IPS DF 19.7 (cell line): ENCODE data around the gene TNFRSF19.

Source experiments
- DNase-seq: peaks from one replicate; pipeline ENCODE4 v3.0.0-alpha.2; 2013; ENCODE audit warnings: low read depth, low spot score

The TNFRSF19 gene

DNA sequence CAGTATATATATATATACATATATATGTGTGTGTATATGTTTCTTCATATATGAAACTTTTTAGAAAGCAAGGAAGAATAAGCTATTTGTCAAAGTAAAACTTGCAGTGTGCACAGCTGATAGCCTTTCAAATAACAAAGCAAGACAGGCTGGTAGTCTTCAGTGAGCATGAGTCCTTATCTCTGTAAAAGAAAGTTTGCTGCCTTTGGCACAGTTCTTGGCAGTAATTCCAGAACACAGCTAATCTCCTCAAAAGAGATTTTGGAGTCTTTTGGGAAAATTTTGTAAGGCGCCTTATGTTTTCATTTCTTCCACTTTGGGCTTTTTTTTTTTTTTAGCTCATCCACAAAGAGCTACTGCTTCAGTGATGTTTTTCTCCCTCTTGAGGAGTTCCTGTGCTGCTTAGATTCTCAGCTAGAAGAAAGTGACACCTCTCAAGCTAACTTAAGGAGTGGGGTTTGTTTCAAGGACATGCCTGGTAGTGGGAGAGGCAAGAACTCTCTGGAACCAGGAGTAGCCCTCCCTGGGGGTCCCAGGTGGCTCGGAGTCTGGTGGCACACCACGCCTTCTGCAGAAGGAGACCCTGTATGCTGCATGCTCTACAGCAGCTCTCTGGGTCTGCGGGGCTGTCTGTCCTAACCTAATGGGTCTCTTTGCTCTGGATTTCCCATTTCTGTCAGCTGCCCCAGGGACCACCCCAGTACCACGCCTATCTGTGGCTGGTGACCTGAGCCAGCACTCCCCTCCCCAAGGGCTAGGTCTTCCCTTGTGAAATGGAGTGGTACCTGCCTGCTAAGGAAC lies 58.8 kb downstream of the TNFRSF19 start:
- DNase-seq, result no peak

DNA sequence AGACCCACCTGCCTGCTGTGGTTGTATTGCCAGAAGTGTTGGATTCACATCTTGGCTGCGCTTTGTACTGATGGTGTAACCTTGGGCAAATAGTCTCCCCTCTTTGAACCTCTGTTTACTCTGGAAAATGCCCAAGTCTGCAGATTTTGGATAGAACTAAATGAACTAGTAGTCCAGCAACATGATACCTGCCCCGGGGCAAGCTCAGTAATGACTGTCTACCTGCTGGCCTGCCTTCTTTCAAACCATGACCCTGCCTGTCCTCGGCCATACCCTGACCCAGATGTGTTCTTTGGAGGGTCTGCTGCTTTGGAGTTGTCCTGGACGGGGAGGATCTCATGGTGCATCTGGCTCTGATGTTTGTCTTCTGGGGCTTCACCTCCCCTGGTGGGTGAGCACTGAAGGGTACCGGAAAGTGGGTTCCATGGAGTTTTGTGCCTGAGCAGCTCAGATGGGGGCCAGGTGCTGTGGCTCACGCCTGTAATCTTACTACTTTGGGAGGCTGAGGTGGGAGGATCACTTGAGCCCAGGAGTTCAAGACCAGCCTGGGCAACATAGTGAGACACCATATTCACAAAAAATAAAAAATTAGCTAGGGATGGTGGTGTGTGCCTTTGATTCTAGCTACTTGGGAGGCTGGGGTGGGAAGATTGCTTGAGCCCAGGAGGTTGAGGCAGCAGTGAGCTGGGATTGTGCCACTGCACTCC lies 59.5 kb downstream of the TNFRSF19 start:
- no peak for DNase-seq

DNA sequence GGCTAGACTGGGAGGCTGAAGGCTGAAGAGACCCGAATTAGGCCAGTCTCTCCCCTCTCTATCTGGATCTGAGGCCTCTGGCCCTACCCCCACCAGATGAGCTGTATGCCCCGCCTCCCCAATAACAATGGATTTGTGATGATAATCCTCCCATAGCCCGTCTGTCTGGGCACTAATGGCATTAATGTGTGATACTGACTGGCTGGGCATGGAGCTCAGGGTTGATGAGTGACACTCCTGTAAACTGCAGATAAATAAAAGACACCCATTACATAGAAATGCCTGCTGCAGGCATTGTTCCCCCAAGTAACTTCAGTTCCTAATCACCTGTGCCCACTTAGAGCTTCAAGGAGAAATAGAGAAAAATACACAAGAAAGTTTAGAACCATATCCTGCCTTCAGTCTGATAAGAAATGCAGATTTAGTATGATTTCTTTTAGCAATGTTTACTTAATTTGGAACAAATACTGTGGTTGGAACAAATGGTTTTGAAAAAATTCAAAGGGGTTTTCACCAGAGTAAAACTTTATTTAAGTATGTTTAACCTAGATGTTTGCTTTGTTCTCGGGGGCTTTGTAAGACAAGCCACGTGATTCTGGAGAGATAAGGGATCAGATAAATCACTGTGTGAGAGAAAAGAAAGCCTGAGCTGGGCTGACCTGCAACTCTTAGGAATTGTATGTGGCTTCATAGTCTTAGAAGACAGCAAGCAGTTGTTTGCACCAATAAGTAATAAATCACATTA lies 60.3 kb downstream of the TNFRSF19 start:
- DNase-seq, result no peak

DNA sequence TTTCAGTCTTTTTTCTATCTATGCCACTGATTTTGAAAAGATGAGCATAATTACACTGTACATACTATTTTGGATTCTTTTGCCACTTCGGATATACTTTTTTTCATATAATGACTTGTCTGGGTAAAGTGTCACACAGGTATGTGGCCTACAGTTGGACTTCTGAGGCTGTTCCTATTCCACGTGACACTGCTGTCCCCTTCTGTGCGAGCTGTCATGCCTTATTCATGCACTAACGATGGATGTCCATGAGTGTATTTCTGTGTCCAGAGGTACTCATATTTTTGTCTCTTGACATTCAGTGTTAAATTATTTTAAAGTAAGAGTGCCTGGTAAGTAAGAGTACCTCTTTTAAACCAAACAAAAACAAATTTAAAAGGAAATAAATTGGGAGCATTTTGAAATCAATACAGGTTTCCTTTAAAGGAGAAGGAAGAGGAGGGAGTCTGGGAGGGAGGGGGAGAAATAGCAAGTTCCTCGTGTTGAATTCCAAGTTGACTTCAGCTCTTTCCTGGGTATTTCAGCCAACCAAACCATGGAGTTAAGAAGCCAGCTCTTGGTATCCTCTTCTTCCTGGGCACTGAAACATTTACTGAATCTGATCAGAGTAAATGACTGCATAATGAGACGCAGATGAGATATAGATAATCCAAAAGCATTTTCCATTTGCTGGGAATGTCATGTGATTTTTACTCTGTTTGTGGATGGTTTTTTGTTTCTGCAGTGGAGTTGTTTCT lies 61.3 kb downstream of the TNFRSF19 start:
- DNase-seq, result no peak

DNA sequence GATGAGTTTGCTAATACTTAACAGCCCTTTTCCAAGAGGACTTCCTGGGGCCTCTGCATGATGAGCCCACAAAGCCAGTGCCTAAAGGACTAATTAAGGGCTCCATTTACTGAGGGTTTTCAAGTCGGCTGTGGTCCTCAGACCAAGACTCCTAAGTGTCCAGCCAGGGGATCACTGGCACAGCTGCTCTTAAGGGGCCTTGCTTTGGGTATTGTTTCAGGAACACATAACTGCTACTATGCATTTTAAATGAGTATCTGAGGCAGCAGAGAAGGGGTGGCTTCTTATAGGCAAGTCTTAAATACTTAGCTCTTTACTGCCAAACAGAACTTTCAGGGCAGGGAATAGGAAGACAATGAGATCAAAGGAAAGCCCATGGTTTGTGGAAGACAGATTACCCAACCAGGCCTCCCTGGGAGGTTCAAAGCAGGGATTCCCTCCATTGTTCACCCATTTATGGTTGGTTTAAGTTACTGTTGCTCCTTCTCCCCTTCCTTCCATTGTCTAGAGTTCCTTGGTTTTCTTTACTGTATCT lies 61.9 kb downstream of the TNFRSF19 start:
- no peak for DNase-seq

DNA sequence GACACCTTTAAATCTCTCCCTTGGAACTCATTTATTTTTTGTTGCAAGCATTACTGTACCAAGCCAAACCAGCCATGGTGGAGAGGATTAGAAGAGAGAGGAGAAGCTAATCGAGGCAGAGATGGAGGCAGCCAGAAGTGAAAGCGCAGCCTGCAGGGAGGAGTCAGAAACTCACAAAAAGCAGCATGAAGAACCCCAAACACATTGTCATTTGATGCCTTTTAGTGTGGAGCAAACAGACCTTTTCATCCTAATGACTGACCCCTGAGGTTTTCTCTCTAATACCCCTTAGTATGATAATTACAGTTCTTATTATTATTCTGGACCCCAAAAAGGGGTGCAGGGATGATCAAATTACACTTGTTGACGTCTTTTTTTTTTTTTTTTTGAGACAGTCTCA lies 62.5 kb downstream of the TNFRSF19 start:
- peak; percentile 30 for DNase-seq

DNA sequence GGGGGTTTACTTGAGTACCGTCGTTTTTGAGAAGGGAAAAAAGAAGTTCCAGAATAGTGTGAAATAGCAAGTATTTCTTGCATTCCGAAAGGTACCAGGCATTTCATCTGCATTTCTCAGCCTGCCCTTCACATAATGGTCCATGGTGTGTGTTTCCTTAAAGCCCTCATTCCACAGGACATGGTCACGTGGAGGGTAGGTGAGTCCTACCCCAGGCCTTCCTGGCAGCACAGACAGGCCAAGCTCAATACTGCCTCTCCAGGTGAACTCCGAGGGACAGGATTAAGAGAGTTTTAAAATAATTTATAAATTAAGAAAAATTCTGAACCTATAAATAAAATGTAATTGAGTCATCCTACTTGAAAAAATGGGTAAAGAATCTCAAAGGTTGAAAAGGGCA lies 64.7 kb downstream of the TNFRSF19 start:
- no peak for DNase-seq

DNA sequence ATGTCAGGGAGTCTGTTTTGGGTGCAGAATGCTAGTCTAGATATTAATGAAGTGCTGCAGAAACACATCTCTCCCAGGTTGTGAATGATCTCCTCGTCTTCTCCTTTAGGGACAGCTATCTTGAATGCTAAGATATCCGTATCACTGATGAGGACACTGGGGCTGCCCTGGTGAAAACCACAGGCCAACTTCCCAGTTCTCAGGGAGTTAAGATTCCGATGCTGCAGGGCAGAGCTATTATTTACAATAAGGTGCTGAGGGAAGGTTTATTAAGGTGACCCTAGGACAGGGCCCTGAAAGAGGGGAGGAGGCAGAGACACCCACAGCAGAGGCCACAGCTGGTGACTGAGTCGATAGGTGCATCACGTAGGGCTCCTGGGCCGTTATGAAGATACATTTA lies 66.1 kb downstream of the TNFRSF19 start:
- DNase-seq, result no peak

DNA sequence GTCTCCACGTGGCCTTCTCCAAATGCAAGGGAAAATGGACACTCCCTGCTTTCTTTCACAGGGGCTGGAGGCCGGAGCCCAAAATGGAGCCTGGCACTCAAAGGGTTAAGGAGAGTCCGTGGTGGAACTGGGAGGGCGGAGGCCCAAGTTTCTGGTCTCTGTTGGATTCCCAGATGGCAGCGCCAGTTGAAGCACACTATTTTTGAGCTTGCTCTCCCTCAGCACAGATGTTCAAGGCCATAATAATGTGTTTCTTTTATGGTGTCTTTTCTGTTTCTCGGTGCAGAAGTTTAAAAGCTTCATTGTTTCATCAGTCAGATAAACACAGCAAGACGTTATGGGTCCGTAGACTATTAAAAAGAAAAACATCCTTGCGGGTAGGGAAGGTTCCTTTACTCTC lies 67.6 kb downstream of the TNFRSF19 start:
- DNase-seq, result no peak

DNA sequence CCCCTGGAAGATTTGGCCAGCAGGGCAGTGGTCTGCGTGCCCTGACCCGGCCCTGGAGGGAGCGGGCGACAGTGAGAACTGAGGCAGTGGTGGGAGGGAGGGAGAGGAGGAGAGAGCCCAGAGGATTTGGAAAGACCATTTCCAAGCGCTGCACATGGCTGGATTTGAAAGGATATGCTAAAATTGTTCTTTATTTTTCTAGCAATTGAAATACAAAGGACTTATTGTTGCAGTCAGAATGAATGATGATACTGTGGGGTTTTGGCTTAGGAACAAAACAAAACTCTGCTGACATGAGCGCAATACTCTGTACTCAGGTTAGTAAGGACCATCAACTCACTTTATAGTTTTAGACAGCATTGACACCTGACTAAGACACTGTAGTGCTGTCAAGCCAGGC lies 69.5 kb downstream of the TNFRSF19 start:
- DNase-seq, result no peak

DNA sequence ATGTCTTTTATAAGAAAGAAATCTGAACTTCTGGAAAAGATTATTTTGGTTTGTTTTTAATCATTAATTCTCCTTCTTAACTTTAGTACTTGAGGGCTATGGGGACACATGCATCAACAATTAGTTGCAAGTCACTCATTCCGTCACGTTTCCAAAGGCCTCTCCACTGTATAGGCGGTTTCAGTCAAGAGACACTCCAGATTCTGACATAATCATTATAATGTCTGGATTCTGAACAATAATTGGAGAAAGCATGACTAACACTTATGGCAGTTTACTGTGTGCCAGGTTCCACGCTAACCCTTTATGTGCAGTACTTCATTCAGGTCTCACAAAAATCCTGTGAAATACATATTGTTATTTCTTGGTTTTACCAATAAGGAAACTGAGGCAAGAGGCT lies 71.9 kb downstream of the TNFRSF19 start:
- no peak for DNase-seq

DNA sequence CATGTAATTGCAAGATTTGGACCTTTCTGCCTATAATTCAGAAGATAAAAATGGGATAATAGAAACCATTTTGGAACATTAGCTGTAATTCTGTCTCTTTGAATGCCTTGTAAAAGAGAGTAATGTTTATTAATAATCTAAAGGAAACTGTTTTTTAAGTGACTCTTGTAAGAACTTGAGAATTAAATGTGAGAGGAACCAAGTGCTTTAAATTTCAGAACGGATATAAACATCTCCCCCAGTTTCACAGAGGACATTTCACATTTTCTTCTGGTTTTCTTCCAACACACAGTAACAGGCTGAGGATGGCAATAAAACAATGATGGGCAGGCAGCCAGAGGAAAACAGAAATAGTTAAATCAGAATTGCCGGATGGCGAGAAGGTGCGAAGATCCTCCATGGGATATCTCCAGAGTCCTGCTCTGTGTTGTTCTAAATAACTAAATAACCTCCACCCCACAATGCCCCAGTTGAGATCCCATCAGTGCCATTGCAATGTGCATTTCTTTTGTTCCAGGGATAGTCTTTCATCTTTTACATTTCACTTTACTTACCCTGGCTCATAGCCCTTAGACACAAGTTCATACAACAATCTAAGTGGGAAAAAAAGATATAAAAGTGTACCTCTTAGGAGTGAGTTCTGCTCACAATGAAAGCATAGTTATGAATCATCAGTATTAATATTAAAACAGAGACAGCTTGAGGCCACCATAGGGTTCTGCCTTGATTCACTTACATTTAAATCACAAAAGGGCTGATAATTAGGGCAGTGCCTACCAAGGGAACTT lies 73.3 kb downstream of the TNFRSF19 start:
- no peak for DNase-seq

DNA sequence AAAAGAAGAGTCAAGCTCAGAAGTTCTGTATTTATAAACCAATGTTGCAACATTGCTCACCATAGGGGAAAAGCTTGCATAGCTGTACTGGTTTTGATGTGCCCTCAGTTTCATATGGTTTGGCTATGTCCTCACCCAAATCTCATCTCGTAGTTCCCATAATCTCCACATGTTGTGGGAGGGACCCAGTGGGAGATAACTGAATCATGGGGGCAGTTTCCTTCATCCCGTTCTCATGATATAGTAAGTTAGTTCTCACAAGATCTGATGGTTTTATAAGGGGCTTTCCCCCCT lies 73.9 kb downstream of the TNFRSF19 start:
- DNase-seq, result no peak

DNA sequence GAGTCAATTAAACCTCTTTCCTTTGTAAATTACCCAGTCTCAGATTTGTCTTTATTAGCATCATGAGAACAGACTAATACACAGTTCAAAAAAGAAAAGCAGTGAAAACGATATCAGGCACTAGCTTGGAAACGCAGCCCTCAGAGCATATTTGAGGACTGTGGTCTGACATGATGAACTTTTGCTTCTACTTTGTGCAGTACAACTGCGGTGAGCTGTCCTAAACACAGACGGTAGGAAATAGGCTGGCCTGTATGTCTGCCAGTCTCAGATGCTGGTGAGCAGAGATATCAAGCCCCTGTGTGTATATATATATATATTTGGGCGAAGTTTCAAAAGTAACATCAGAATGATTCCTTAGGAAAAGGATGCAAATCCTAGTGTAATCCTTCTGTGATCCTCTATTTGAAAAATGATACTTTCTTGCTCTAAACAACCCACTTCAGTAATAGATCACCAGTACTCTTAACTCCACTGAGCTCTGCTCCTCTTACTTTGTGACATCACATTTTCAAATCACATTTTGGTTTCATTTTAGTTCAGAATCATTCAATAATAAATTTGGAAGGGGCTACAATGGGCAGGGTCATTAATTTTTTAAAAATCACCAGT lies 74.4 kb downstream of the TNFRSF19 start:
- no peak for DNase-seq

DNA sequence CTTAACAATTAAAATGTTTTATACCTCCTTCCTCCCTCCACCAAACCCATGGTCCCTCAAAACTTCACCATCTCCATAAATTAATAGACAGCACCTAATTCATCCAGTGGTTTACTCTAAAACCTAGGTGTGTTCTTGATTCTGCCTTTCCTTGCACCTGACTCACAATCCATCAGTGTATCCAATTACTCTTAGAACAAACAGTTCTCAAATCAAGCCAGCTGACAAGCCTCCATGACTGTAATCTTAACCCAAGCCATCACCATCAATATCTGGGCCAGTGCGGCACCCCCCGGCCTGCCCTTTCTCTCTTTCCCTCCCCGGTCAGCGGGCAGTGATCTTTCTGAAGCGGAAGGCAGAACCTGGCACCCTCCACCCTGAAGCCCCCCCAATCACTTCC lies 75.6 kb downstream of the TNFRSF19 start:
- DNase-seq, result no peak

DNA sequence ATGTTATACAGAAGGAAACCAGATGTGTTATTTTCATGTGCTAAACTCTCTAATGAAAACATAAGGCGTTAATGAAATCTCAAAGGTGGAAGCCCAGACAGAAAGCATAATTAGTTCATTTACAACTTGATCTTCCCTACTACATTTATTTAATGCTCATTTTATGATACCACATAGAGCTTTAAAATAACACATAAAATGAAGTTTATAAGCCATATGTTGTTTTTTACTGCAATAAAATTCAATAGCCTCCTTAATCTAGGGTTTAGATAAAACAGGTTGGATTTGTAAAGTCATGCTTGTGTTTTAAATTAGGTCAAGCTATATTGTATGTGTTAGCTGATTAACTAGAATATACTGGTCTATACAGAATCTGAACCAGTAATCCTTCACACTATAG lies 81.2 kb downstream of the TNFRSF19 start:
- DNase-seq, result no peak

DNA sequence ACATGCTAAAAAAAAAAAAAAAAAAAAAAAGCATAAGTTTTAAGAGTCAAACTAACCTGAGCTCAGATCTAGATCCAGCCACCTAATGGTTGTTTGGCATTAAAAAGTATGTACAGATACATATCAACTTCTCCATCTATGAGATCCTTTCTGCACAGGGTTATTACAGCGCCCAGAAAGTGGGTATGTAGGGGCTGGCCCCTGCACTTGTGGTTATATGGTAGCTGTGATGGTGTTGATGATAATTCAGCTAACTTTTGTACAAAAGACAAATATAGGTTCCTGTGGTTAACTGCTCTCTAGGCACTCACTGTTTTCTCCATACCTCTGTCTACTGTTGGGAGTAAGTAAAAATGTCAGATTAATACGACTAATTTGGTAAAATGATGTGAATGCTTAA lies 81.7 kb downstream of the TNFRSF19 start:
- DNase-seq, result no peak

DNA sequence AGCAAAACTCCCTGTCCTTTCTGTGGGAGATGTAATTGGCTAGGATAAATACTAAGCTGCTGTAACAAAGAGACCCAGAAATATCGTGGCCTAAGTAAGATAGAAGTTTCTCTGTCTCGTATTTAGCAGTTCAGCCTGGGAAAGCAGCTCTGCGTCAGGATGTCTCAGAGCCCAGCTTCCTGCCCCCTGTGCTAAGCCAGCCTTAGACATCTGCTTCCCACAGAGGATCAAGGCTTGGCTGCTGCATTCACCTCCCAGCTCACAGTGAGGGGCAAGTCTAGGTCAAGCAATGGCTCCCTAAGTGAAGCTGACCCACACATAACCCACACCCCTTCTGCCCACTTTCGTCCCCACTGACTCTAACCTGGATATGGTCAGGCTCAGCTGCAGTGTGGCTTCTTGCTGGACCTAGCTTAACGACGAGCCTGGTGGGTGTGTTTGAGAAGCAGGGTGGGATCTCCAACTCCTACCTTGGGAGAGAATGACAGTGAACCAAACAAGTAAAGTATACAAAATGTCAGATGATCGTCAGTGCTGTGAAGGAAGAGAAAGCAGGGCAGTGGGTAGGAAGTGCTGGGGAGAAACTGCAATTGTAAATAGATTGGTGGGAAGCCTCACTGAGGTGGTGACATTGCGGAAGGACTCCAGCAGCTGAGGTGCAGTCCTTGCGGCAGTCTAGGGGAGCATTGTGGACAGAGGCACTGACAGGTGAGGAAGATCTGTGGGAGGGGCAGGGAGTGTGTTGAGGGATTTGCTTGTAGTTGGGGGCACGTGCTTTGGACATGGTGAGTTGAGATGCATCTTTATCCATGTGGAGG lies 82.9 kb downstream of the TNFRSF19 start:
- DNase-seq, result no peak
